ENCODE results near the gene XIAP.
A peak's percentile ranks its signal among the peaks of the same experiment; 100 is the strongest.

Gene XIAP

GRCh38 chrX:123961268-123962005 is 101.6 kb downstream of the XIAP start, which contains the start of gene STAG2:
Gene STAG2, plus strand, starts transcription at chrX:123961706. Its CDS starts 60,922 bp downstream, at chrX:124022628.
- peak; percentile 87 for DNase-seq

- no peak for DNase-seq
These were observed 102.2 kb downstream of the XIAP start for GRCh38 chrX:123962006-123962467.

- DNase-seq, result peak; percentile 90
These were observed 103.0 kb downstream of the XIAP start for GRCh38 chrX:123962794-123963373.
